Activated CD4-positive, alpha-beta T cell treated with anti-CD3 and anti-CD28 coated beads, Interleukin-2, amount 50 U/mL, for 1 hour (primary cell): ENCODE measurements around the gene PHKA2.

Experiments used
- DNase-seq: peaks from one replicate; pipeline ENCODE4 v3.0.0-alpha.2; 2020

The PHKA2 gene

GRCh38 chrX:18970465-18970864 is 13.4 kb downstream of the PHKA2 start:
- DNase-seq = no peak

DNA sequence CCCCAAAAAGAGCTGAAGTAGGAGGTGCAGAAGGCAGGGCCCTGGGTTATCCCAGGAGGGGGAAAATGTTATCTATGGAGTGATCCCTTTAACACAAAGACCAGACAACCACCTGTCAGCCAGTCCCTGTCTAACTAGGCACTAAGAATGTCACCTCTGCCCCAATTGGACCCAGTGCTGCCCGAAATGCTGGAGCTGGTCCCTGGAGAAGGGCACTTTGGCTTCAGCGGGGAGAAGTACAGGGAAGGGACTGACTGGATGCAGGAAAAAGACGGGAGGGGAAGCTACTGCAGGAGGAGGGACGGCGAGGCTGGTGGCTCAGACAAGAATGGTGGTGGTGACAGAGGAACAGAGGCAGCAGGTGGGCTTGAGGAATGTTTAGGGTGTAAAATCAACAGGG is 17.3 kb downstream of the PHKA2 start:
- DNase-seq = no peak

DNA sequence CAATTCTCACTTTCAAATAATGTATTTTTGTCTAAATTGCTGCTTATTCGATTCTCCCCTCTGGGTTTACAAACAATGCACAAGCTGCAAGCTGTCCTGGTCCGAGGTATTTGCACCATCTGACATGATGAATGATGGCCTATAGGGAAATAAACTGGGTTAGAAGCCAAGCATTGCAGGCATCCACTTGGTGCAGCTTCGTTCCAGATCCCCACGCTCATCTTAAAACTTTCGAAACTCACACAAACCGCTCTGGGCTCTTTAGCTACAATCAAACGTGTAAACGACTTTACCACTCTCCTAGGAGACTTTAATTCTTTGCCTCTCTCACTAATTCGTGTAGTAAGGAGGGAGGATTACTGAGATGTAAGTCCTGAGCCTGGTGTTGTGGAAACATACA is 19.0 kb downstream of the PHKA2 start:
- DNase-seq = no peak

GRCh38 chrX:18964026-18964425 is 19.9 kb downstream of the PHKA2 start:
- no peak for DNase-seq

DNA sequence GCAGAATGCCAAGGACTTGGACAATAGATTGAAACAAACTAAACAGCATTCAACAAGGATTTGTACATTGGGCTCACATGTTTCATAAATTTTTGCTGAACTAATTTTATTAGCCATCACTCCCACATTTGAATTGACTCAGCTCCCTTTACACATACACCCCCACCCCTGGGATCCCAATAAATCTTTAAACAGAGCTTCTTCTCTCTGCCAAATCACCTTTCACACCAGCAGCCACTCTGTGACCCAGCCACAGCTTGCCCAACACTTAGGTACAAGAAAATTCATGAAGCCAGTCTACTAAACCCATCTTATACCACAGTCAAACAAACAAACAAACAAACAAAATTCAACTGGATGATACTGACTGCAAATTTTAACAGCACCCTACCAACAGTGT is 21.6 kb downstream of the PHKA2 start:
- no peak for DNase-seq

- no peak for DNase-seq
Observed at GRCh38 chrX:18961686-18962085, 22.2 kb downstream of the PHKA2 start.

DNA sequence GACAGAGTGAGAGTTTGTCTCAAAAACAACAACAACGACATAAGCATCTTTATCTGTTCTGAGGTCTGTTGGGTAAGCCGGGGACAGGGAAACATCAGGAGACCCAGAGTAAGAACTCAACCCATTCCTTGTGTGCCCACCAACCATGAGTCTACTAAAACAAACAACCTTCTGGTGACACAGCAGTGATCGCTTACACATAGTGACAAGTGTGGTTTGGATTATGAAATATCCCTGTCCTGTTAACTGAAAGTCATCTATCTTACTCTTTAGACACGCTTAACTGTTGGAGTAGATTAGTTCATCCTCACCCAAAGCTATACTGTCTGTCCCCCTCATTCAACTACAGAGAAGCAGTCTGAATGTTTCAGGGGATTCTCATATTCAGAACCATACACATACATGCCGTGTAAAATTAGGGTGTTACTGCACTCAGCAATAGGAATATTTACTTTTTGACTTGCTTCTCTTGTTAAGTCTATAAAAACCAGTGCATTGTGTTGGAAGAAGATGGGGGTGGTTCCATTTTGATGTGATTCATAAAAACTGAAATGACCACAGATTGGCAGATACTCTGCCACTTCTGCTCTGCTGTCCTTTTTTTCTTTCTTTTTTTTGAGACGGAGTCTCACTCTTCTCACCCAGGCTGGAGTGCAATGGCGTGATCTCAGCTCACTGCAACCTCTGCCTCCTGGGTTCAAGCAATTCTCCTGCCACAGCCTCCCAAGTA is 27.4 kb downstream of the PHKA2 start:
- no peak for DNase-seq

DNA sequence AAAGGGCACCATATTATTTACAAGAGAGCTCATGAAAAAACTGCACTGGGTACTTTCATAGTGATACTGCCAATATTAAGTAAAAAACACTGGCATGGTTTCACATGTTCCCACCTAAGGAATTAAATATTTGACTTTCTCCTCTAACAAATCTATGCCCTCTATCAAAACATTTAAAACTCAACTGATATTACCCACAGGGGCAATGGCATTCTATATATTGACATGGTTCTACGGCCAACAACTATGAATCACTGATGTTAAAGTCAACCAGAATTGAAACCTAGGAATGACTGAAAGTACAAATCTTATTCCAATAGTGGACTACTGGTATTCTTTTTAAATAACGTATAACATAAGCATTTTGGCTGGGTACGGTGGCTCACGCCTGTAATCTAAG is 28.2 kb downstream of the PHKA2 start:
- no peak for DNase-seq

- DNase-seq = no peak
Observed at GRCh38 chrX:18951032-18951431, 32.9 kb downstream of the PHKA2 start.

- DNase-seq = no peak
Observed at GRCh38 chrX:18949944-18950301, 34.0 kb downstream of the PHKA2 start.

DNA sequence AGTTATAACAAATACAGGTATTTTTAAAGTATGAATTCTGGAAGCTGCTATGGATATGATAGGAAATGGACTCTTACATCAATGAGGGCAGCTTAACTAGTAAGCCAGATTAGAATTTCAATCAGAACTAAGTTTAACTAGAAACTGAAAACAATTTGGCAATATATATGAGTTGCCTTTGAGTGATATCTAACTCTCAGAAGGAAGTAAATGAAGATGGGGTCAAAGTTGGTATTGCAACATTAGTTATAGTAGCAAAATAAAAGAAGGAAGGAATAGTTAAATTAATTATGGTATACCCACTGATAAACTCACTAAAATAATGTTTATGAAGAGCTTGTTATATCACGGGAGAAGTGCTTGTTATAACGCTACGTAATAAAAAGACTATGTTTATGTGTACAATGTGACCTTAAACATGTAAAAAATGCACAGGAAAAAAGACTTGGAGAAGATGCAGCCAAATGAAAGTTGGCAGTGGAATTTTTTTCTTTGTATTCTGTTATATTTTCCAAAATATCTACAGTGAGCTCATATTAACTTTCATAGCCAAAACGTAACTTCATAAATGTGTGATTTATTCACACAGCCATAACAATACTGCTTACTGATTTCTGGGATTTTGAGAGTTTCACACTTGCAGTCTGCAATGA is 34.5 kb downstream of the PHKA2 start:
- DNase-seq = no peak

GRCh38 chrX:18946611-18947010 is 37.3 kb downstream of the PHKA2 start:
- no peak for DNase-seq

DNA sequence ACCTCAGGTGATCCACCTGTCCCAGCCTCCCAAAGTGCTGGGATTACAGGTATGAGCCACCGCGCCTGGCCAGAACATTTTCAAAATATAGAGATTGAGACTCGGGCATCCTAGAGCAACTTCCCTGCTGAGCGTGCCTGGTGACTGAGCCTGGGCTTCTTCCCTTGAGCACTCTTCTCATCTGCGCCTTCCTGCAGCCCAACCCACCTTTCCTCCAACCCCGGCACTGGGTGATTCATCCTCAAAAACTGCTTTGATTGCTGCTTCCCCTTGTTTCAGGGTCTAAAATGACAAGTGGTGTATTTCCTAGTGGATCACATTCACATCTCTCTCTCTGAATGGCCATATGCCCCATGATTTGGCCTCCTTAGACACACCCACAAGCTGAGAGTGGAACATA is 37.8 kb downstream of the PHKA2 start:
- DNase-seq = no peak

- DNase-seq = no peak
Observed at GRCh38 chrX:18945483-18945882, 38.4 kb downstream of the PHKA2 start.

DNA sequence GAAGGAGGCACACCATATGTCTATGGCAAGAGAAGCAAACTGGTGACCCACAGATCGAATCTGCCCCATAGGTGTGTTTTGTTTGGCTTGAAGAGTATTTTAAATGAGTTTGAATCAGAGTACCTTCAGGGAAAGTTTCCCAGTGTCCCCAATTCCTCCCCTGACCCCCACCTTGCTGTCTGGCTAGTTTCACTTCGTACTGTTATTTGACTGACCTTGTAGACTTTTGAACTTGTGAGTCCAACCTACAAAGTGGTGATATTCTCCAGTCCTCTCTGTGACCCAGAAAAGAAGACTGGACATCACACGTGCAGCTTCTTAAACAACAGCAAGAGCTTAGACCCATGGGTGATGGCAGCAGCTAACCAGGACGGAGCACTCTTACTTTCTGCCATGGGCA is 39.4 kb downstream of the PHKA2 start:
- DNase-seq = no peak

GRCh38 chrX:18941896-18942295 is 42.0 kb downstream of the PHKA2 start:
- DNase-seq = no peak

- DNase-seq = no peak
Observed at GRCh38 chrX:18938710-18939109, 45.2 kb downstream of the PHKA2 start.

GRCh38 chrX:18937173-18937572 is 46.7 kb downstream of the PHKA2 start:
- no peak for DNase-seq

GRCh38 chrX:18935893-18936292 is 48.0 kb downstream of the PHKA2 start:
- no peak for DNase-seq

DNA sequence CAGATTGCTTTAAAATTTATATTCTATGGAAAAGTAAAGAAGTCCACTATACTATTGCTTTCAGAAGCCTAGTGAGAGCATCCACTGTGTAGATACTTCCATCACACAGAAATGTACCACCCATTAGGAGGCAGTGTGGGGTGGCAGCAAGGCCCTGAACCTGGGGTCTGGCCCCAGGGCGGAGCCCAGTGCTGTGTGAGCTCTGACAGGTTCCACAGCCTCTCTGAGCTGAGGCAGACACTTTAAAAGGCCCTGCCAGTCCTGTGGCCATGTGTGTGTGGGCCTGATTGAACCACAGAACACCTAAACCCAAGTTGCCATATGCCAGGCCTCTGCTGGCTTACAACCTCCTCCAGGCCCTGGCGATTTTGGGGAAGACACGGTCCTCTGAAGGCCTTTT is 49.2 kb downstream of the PHKA2 start:
- no peak for DNase-seq

DNA sequence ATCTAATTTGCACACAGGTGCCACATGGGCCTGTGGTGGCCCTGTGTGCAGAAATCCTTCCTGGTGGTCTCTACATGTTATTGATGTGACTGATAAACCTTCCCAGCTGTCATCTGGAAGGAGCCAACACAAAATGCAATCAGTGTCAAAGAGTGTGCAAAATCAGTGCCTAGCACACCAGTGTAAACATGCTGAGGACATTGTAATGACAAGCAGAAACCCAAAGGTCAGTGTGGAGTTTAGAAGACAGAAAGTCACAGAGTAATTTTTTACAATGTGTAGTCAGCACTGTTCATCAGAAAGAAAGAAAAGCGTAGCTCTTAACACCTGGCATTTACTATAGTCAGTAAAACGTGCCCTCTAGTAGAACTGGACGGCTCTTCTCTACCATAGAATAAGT is 50.3 kb downstream of the PHKA2 start:
- no peak for DNase-seq

GRCh38 chrX:18931972-18932371 is 51.9 kb downstream of the PHKA2 start:
- no peak for DNase-seq

GRCh38 chrX:18929775-18930174 is 54.1 kb downstream of the PHKA2 start:
- no peak for DNase-seq

DNA sequence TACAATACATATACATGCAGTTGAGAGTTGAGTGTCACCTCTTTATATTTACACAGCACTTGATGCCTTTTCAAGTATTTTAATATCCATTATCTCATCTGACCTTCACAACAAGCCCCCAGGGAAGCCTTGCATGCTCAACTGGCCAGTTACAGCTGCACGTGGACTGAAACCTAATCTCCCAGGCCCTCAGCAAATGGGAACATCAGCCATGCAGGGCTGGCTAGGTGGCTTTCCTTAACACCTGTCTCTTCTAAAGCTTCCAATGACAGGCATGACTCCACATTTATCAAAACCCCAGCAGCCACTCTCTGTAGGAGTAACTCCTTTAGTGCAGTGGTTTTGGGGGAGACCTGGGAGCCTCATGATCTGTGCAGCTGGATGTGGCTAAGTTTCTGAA is 56.4 kb downstream of the PHKA2 start:
- no peak for DNase-seq

- DNase-seq = no peak
Observed at GRCh38 chrX:18924507-18925088, 59.3 kb downstream of the PHKA2 start.
